ENCODE results near the gene PTCD1.

The PTCD1 gene

GRCh38 chr7:99375070-99375807 is 63.4 kb downstream of the PTCD1 start:
- Histone ChIP-seq H3K4me2 (ENCODE audit: low read depth, low read length) (peak overlapping the region; percentile 89), H3F3A (ENCODE audit: insufficient read depth, low read length) (peaks cover 29% of the 10 kb centered on the region), H3K36me3 (replicated peaks; ENCODE audit: insufficient read depth, low read length) (no peaks in the 10 kb centered on the region; the same call in 1 of the 2 replicates), H3K9me3 (replicated peaks; ENCODE audit: insufficient read depth, low read length) (no peaks in the 10 kb centered on the region), H3K4me1 (ENCODE audit: low read length) (peaks cover 12% of the 10 kb centered on the region), H3K79me2 (ENCODE audit: low read length) (peaks cover 42% of the 10 kb centered on the region), H3K27ac (ENCODE audit: low read length) (peak overlapping the region; percentile 18; the same call in 1 of the 2 replicates), H3K27me3 (replicated peaks; ENCODE audit: insufficient read depth, low read length) (no peaks in the 10 kb centered on the region), H4K20me1 (ENCODE audit: insufficient read depth, low read length) (no peaks in the 10 kb centered on the region), H2AFZ (ENCODE audit: low read length) (peak overlapping the region; percentile 99), H3K9ac (ENCODE audit: low read length) (peak overlapping the region; percentile 68; the same call in 1 of the 2 replicates), H3K4me3 (ENCODE audit: low read length) (peak overlapping the region; percentile 93), H3K9me2 (replicated peaks; ENCODE audit: insufficient read depth, low read length) (no peaks in the 10 kb centered on the region)
- peak; percentile 75 for DNase-seq
- TF ChIP-seq EZH2 (optimal IDR thresholded peaks at IDR 0.05; ENCODE audit: low read depth, low read length) (no peak), EZH2phosphoT487 (IDR thresholded peaks at IDR 0.05; ENCODE audit: low read length) (no peak)

- no peaks in the 10 kb centered on the region for H3K9me2 ChIP-seq (replicated peaks; ENCODE audit: insufficient read depth, low read length)
- H3K79me2 ChIP-seq (ENCODE audit: low read length) = peaks cover 37% of the 10 kb centered on the region
- peak within 1 kb of the TSS; percentile 93 for H3K4me3 ChIP-seq (ENCODE audit: low read length)
- no peaks in the 10 kb centered on the region for H4K20me1 ChIP-seq (ENCODE audit: insufficient read depth, low read length)
- DNase-seq = peak; percentile 89
- H2AFZ ChIP-seq (ENCODE audit: low read length) = peak within 1 kb of the TSS; percentile 99
- H3K36me3 ChIP-seq (replicated peaks; ENCODE audit: insufficient read depth, low read length) = no peaks in the 10 kb centered on the region; the same call in 1 of the 2 replicates
- H3K4me1 ChIP-seq (ENCODE audit: low read length) = peaks cover 5% of the 10 kb centered on the region
- no peaks in the 10 kb centered on the region for H3K9me3 ChIP-seq (replicated peaks; ENCODE audit: insufficient read depth, low read length)
- peak within 1 kb of the TSS; percentile 39; the same call in 1 of the 2 replicates for H3K27ac ChIP-seq (ENCODE audit: low read length)
- TF ChIP-seq EZH2phosphoT487 (IDR thresholded peaks at IDR 0.05; ENCODE audit: low read length) = no peak
- TF ChIP-seq EZH2 (optimal IDR thresholded peaks at IDR 0.05; ENCODE audit: low read depth, low read length) = no peak
- TF ChIP-seq CTCF (IDR thresholded peaks at IDR 0.05; ENCODE audit: low read length) = no peak
- H3K9ac ChIP-seq (ENCODE audit: low read length) = peak within 1 kb of the TSS; percentile 68; the same call in 1 of the 2 replicates
- H3K4me2 ChIP-seq (ENCODE audit: low read depth, low read length) = peak within 1 kb of the TSS; percentile 89
- H3K27me3 ChIP-seq (replicated peaks; ENCODE audit: insufficient read depth, low read length) = no peaks in the 10 kb centered on the region
- H3F3A ChIP-seq (ENCODE audit: insufficient read depth, low read length) = peaks cover 20% of the 10 kb centered on the region
These were observed 64.2 kb downstream of the PTCD1 start, which contains the start of gene ARPC1B for GRCh38 chr7:99374111-99375064. TSS of gene ARPC1B (plus strand) at chr7:99374730. CDS start at chr7:99385715, 10,985 bp downstream.

GRCh38 chr7:99373091-99374066 is 65.2 kb downstream of the PTCD1 start:
- H2AFZ ChIP-seq (ENCODE audit: low read length) = peak overlapping the region; percentile 99; the same call in 1 of the 2 replicates
- H3K9ac ChIP-seq (ENCODE audit: low read length) = peak overlapping the region; percentile 68; the same call in 1 of the 2 replicates

More at GRCh38 chr7:99373091-99374066, 65.2 kb downstream of the PTCD1 start:
- H3K27me3 ChIP-seq (replicated peaks; ENCODE audit: insufficient read depth, low read length) = no peaks in the 10 kb centered on the region
- TF ChIP-seq EZH2phosphoT487 (IDR thresholded peaks at IDR 0.05; ENCODE audit: low read length) (no peak), CTCF (IDR thresholded peaks at IDR 0.05; ENCODE audit: low read length) (no peak), EZH2 (optimal IDR thresholded peaks at IDR 0.05; ENCODE audit: low read depth, low read length) (no peak)
- H3K27ac ChIP-seq (ENCODE audit: low read length) = no peak overlapping the region
- peaks cover 37% of the 10 kb centered on the region for H3K79me2 ChIP-seq (ENCODE audit: low read length)
- peaks cover 12% of the 10 kb centered on the region for H3F3A ChIP-seq (ENCODE audit: insufficient read depth, low read length)
- no peaks in the 10 kb centered on the region; the same call in 1 of the 2 replicates for H3K4me1 ChIP-seq (ENCODE audit: low read length)
- no peak for DNase-seq
- peak overlapping the region; percentile 93 for H3K4me3 ChIP-seq (ENCODE audit: low read length)
- peak overlapping the region; percentile 89 for H3K4me2 ChIP-seq (ENCODE audit: low read depth, low read length)
- no peaks in the 10 kb centered on the region for H4K20me1 ChIP-seq (ENCODE audit: insufficient read depth, low read length)
- H3K36me3 ChIP-seq (replicated peaks; ENCODE audit: insufficient read depth, low read length) = no peaks in the 10 kb centered on the region; the same call in 1 of the 2 replicates
- H3K9me2 ChIP-seq (replicated peaks; ENCODE audit: insufficient read depth, low read length) = no peaks in the 10 kb centered on the region
- no peaks in the 10 kb centered on the region for H3K9me3 ChIP-seq (replicated peaks; ENCODE audit: insufficient read depth, low read length)
